Mucosa of stomach (tissue), 1 donor: Measurements from ENCODE around the gene NTRK1.

Experiments used
- H3K27me3 ChIP-seq: one replicate; pipeline ENCODE4 v1.7.0; 2013; ENCODE audit warnings: mild to moderate bottlenecking, low read length; ENCODE audit not compliant: control insufficient read depth, insufficient read depth
- H3K36me3 ChIP-seq: one replicate; pipeline ENCODE4 v1.7.0; 2013; ENCODE audit warnings: low read length; ENCODE audit not compliant: control insufficient read depth, insufficient read depth
- H3K4me1 ChIP-seq: one replicate; pipeline ENCODE4 v1.7.0; 2013; ENCODE audit warnings: mild to moderate bottlenecking, low read length; ENCODE audit not compliant: control insufficient read depth, insufficient read depth
- H3K4me3 ChIP-seq: one replicate; pipeline ENCODE4 v1.7.0; 2013; ENCODE audit warnings: low read length
- H3K9ac ChIP-seq: one replicate; pipeline ENCODE4 v1.7.0; 2013; ENCODE audit warnings: mild to moderate bottlenecking, low read length, moderate library complexity
- H3K9me3 ChIP-seq: one replicate; pipeline ENCODE4 v1.7.0; 2013; ENCODE audit warnings: mild to moderate bottlenecking, low read length, moderate library complexity; ENCODE audit not compliant: control insufficient read depth
- donor health status: Pancreatic carcinoma.

NTRK1 gene

GRCh38 chr1:156860628-156861423 lies at the start of gene NTRK1:
Gene NTRK1, plus strand, starts transcription at chr1:156860865. Its CDS starts 70 bp downstream, at chr1:156860935.
- Histone ChIP-seq H3K36me3 (no peaks in the 10 kb centered on the region), H3K4me1 (peaks cover 14% of the 10 kb centered on the region), H3K27me3 (peaks cover 91% of the 10 kb centered on the region), H3K4me3 (no peak within 1 kb of the TSS), H3K9me3 (no peaks in the 10 kb centered on the region), H3K9ac (no peak within 1 kb of the TSS)

GRCh38 chr1:156811168-156811567 lies 49.5 kb upstream of the NTRK1 start:
- Histone ChIP-seq H3K9ac (no peak overlapping the region), H3K4me3 (no peak overlapping the region), H3K36me3 (no peaks in the 10 kb centered on the region), H3K9me3 (no peaks in the 10 kb centered on the region), H3K27me3 (peaks cover 8% of the 10 kb centered on the region), H3K4me1 (peaks cover 26% of the 10 kb centered on the region)

GRCh38 chr1:156812293-156812990 lies 48.2 kb upstream of the NTRK1 start:
- Histone ChIP-seq H3K4me1 (peaks cover 26% of the 10 kb centered on the region), H3K4me3 (no peak overlapping the region), H3K27me3 (peaks cover 8% of the 10 kb centered on the region), H3K9me3 (no peaks in the 10 kb centered on the region), H3K36me3 (no peaks in the 10 kb centered on the region), H3K9ac (no peak overlapping the region)

- Histone ChIP-seq H3K4me1 (peaks cover 26% of the 10 kb centered on the region), H3K9me3 (no peaks in the 10 kb centered on the region), H3K27me3 (peaks cover 8% of the 10 kb centered on the region), H3K36me3 (no peaks in the 10 kb centered on the region), H3K4me3 (peak overlapping the region; percentile 67), H3K9ac (peak overlapping the region; percentile 60)
Observed at GRCh38 chr1:156813298-156813697, 47.4 kb upstream of the NTRK1 start.

- Histone ChIP-seq H3K9ac (peak overlapping the region; percentile 60), H3K36me3 (no peaks in the 10 kb centered on the region), H3K4me1 (peaks cover 26% of the 10 kb centered on the region), H3K27me3 (peaks cover 8% of the 10 kb centered on the region), H3K4me3 (peak overlapping the region; percentile 67), H3K9me3 (no peaks in the 10 kb centered on the region)
Observed at GRCh38 chr1:156813750-156814570, 46.7 kb upstream of the NTRK1 start.

GRCh38 chr1:156814571-156815260 lies 45.9 kb upstream of the NTRK1 start:
- H3K27me3 ChIP-seq = peaks cover 8% of the 10 kb centered on the region
- no peaks in the 10 kb centered on the region for H3K9me3 ChIP-seq
- no peaks in the 10 kb centered on the region for H3K36me3 ChIP-seq
- H3K4me3 ChIP-seq = no peak overlapping the region
- H3K9ac ChIP-seq = peak overlapping the region; percentile 60
- peaks cover 26% of the 10 kb centered on the region for H3K4me1 ChIP-seq

DNA sequence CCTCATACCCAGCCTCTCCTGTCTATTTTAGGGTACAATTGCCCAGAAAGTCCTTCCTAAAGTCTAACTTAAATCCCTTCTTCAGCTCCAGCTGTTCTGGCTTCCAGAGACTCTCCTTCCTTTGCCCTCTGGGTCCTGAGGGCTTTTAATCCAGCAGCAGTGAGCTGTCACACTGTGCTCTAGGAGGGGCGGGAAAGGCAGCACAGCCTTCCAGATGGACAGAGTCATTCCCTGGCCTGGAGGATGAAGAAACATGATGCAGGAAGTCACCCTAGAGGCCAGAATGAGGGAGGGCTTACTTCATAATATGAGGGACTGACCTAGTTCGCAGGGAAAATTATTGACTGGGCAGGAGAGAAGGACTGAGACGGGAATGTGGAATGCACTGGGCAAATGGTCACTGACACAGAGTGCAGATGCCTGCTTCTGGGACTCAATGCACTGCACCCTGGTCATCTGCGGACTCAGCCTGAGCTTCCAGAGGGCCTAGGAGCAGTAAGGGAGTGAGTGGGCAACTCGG lies 45.3 kb upstream of the NTRK1 start:
- no peak overlapping the region for H3K4me3 ChIP-seq
- no peaks in the 10 kb centered on the region for H3K36me3 ChIP-seq
- no peak overlapping the region for H3K9ac ChIP-seq
- peaks cover 26% of the 10 kb centered on the region for H3K4me1 ChIP-seq
- H3K9me3 ChIP-seq = no peaks in the 10 kb centered on the region
- peaks cover 8% of the 10 kb centered on the region for H3K27me3 ChIP-seq

GRCh38 chr1:156815961-156816422 lies 44.7 kb upstream of the NTRK1 start:
- H3K4me3 ChIP-seq = no peak overlapping the region
- peaks cover 8% of the 10 kb centered on the region for H3K27me3 ChIP-seq
- no peaks in the 10 kb centered on the region for H3K36me3 ChIP-seq
- peak overlapping the region; percentile 3 for H3K9ac ChIP-seq
- H3K9me3 ChIP-seq = no peaks in the 10 kb centered on the region
- peaks cover 26% of the 10 kb centered on the region for H3K4me1 ChIP-seq

GRCh38 chr1:156816561-156817328 lies 43.9 kb upstream of the NTRK1 start, which contains the start of gene SH2D2A:
Gene SH2D2A, minus strand, starts transcription at chr1:156816848. Its CDS starts 140 bp downstream, at chr1:156816708.
- Histone ChIP-seq H3K4me3 (no peak within 1 kb of the TSS), H3K9ac (peak within 1 kb of the TSS; percentile 3), H3K4me1 (peaks cover 26% of the 10 kb centered on the region), H3K27me3 (peaks cover 10% of the 10 kb centered on the region), H3K9me3 (no peaks in the 10 kb centered on the region), H3K36me3 (no peaks in the 10 kb centered on the region)

- H3K27me3 ChIP-seq = peaks cover 12% of the 10 kb centered on the region
- H3K4me3 ChIP-seq = no peak overlapping the region
- no peaks in the 10 kb centered on the region for H3K9me3 ChIP-seq
Observed at GRCh38 chr1:156821801-156822200, 38.9 kb upstream of the NTRK1 start.

More at GRCh38 chr1:156821801-156822200, 38.9 kb upstream of the NTRK1 start:
- Histone ChIP-seq H3K9ac (no peak overlapping the region), H3K36me3 (no peaks in the 10 kb centered on the region), H3K4me1 (no peaks in the 10 kb centered on the region)
